NCI-H187 (cell line): ENCODE measurements around the gene MAP1B.

Source experiments
- DNase-seq, 2 experiments: peaks; one replicate each; lab custom pipeline; 2025; lab: John Stamatoyannopoulos, UW

The MAP1B gene

GRCh38 chr5:72133212-72133990 is 26.1 kb downstream of the MAP1B start:
- DNase-seq = no peak

- no peak for DNase-seq
Measured at GRCh38 chr5:72134226-72134899, 27.1 kb downstream of the MAP1B start.

GRCh38 chr5:72137826-72138409 is 30.6 kb downstream of the MAP1B start:
- no peak for DNase-seq

GRCh38 chr5:72138943-72139521 is 31.8 kb downstream of the MAP1B start:
- DNase-seq = no peak

GRCh38 chr5:72140711-72141110 is 33.4 kb downstream of the MAP1B start:
- no peak for DNase-seq

GRCh38 chr5:72141440-72142355 is 34.4 kb downstream of the MAP1B start:
- no peak for DNase-seq

- no peak for DNase-seq
Measured at GRCh38 chr5:72144762-72145161, 37.5 kb downstream of the MAP1B start.

GRCh38 chr5:72145348-72145747 is 38.1 kb downstream of the MAP1B start:
- no peak for DNase-seq

GRCh38 chr5:72146056-72146455 is 38.8 kb downstream of the MAP1B start:
- DNase-seq = no peak

GRCh38 chr5:72147569-72147968 is 40.3 kb downstream of the MAP1B start:
- DNase-seq = no peak

- DNase-seq = no peak
Measured at GRCh38 chr5:72149742-72150141, 42.5 kb downstream of the MAP1B start.

- no peak for DNase-seq
Measured at GRCh38 chr5:72151169-72151568, 43.9 kb downstream of the MAP1B start.

- no peak for DNase-seq
Measured at GRCh38 chr5:72151646-72152045, 44.4 kb downstream of the MAP1B start.

GRCh38 chr5:72152545-72152944 is 45.3 kb downstream of the MAP1B start:
- DNase-seq = no peak

GRCh38 chr5:72153551-72153950 is 46.3 kb downstream of the MAP1B start:
- no peak for DNase-seq

- DNase-seq = no peak
Measured at GRCh38 chr5:72154076-72154756, 46.9 kb downstream of the MAP1B start.

GRCh38 chr5:72156946-72157624 is 49.8 kb downstream of the MAP1B start:
- no peak for DNase-seq

GRCh38 chr5:72157625-72157962 is 50.3 kb downstream of the MAP1B start:
- no peak for DNase-seq

- no peak for DNase-seq
Measured at GRCh38 chr5:72159501-72159911, 52.2 kb downstream of the MAP1B start.

- DNase-seq = no peak
Measured at GRCh38 chr5:72160329-72160728, 53.1 kb downstream of the MAP1B start.

GRCh38 chr5:72160959-72161358 is 53.7 kb downstream of the MAP1B start:
- no peak for DNase-seq
